ENCODE results near the gene SLAMF9.

DNA sequence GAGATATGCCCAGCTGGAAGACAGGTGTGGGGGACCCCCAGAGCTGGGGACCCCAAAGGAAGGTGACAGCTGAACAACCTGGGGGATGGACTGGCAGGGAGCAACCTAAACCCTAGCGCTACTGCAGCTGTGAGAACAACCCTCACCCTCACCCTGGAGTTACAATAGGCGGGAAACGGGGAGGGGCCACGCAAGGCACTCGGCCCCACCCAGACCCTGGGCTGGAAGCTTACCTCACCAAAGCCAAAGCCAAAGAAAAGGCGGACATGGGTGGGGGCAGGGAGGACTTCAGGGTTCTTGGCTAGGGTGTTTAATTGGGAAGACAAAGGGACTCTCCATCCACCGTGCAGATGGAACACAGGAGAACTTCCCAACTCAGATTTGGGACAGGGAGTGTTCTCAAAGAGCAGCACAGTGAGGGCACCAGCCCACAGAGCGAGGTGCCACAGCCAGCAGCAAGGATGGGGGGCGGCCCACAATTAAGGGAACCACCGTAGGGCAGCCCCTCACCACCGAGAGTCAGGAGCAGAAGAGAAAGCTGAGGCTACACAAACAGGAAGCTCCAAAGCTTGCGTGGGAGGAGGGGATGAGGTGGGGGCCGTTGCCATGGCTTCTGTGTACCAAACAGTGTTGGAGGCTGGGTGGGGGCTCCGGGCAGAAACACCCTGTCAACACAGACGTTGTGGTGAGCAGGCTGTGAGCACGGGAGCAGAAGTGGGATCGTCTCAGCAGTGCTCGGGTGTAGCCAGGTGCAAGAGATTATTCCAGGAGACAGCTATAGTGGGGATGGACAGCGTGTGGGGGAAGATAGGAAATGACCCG is 30.6 kb downstream of the SLAMF9 start:
- TF ChIP-seq, protein P1, sequence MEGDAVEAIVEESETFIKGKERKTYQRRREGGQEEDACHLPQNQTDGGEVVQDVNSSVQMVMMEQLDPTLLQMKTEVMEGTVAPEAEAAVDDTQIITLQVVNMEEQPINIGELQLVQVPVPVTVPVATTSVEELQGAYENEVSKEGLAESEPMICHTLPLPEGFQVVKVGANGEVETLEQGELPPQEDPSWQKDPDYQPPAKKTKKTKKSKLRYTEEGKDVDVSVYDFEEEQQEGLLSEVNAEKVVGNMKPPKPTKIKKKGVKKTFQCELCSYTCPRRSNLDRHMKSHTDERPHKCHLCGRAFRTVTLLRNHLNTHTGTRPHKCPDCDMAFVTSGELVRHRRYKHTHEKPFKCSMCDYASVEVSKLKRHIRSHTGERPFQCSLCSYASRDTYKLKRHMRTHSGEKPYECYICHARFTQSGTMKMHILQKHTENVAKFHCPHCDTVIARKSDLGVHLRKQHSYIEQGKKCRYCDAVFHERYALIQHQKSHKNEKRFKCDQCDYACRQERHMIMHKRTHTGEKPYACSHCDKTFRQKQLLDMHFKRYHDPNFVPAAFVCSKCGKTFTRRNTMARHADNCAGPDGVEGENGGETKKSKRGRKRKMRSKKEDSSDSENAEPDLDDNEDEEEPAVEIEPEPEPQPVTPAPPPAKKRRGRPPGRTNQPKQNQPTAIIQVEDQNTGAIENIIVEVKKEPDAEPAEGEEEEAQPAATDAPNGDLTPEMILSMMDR (IDR thresholded peaks at IDR 0.05), result no peak
- peak in 1 of 2 donors; percentile 76 for TF ChIP-seq POLR2A (IDR thresholded peaks at IDR 0.05)
